ENCODE measurements around the gene DPP4.

DNA sequence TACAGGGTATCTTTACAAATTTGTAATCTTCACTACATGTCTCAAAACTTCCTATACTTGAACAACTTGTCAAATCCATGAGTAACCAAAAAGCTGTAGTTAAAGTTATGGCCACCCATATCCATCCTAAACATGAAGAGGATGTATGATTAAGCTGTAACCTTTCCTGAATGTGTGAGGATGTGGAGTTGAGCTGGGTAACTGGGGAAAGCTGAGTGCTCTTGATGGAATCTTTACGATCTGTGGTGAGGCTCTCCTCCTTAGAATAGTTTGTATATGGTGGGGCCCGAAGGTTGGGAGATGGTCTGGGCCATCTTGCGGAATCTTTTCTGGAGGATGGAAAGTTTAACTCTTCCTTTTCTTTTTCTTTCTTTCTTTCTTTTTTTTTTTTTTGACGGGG, 29.4 kb downstream of the DPP4 start:
- TF ChIP-seq, protein P1, sequence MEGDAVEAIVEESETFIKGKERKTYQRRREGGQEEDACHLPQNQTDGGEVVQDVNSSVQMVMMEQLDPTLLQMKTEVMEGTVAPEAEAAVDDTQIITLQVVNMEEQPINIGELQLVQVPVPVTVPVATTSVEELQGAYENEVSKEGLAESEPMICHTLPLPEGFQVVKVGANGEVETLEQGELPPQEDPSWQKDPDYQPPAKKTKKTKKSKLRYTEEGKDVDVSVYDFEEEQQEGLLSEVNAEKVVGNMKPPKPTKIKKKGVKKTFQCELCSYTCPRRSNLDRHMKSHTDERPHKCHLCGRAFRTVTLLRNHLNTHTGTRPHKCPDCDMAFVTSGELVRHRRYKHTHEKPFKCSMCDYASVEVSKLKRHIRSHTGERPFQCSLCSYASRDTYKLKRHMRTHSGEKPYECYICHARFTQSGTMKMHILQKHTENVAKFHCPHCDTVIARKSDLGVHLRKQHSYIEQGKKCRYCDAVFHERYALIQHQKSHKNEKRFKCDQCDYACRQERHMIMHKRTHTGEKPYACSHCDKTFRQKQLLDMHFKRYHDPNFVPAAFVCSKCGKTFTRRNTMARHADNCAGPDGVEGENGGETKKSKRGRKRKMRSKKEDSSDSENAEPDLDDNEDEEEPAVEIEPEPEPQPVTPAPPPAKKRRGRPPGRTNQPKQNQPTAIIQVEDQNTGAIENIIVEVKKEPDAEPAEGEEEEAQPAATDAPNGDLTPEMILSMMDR (IDR thresholded peaks at IDR 0.05) = no peak
- no peak for TF ChIP-seq POLR2A (IDR thresholded peaks at IDR 0.05)
